ENCODE results near the gene GPR21. TPM values are rescaled to one million over a fixed set of nuclear protein-coding genes. Genes with fewer than 3 reads are reported as not detected.

GPR21 gene
- total RNA-seq, 1 experiment from 2014 or later = 3.7 TPM

- intact Hi-C loops (cut with micrococcal nuclease; ENCODE audit: unreplicated experiment) = no loop called here
- BruUV-seq (replicated peaks) = no TSS peak
- Histone ChIP-seq H3F3A (ENCODE audit: insufficient read depth, low read depth) (0 out of 2 replicates have a peak, but pooled peaks cover 6% of the 10 kb centered on the region), H2AFZ (no peak overlapping the region), H3K27ac (no peak overlapping the region), H3K36me3 (ENCODE audit: low read depth) (0 out of 2 replicates have a peak, but pooled peaks cover 6% of the 10 kb centered on the region), H3K79me2 (ENCODE audit: low read depth) (no peaks in the 10 kb centered on the region), H3K4me1 (replicated peaks; ENCODE audit: insufficient read depth) (no peaks in the 10 kb centered on the region), H3K9me2 (ENCODE audit: insufficient read depth) (no peaks in the 10 kb centered on the region), H3K4me3 (no peak overlapping the region), H3K9me3 (ENCODE audit: insufficient read depth, low read depth) (no peaks in the 10 kb centered on the region), H3K27me3 (ENCODE audit: insufficient read depth, low read depth) (no peaks in the 10 kb centered on the region), H4K20me1 (ENCODE audit: insufficient read depth) (peaks cover 4% of the 10 kb centered on the region; the same call in 1 of the 2 replicates), H3K4me2 (no peak overlapping the region)
- no peak for DNase-seq
- POLR2A ChIA-PET (ENCODE audit: unreplicated experiment) = no interaction called here
- no peak for TF ChIP-seq EZH2 (IDR thresholded peaks at IDR 0.05; ENCODE audit: low read depth)
- TF ChIP-seq CTCF (conservative IDR thresholded peaks at IDR 0.05) = no peak
- CTCF ChIA-PET = no interaction called here
These were observed 31.2 kb downstream of the GPR21 start for GRCh38 chr9:123064716-123065115.

- H3F3A ChIP-seq (ENCODE audit: insufficient read depth, low read depth) = 0 out of 2 replicates have a peak, but pooled peaks cover 6% of the 10 kb centered on the region
- H3K4me1 ChIP-seq (replicated peaks; ENCODE audit: insufficient read depth) = no peaks in the 10 kb centered on the region
- peaks cover 4% of the 10 kb centered on the region; the same call in 1 of the 2 replicates for H4K20me1 ChIP-seq (ENCODE audit: insufficient read depth)
- no peaks in the 10 kb centered on the region for H3K79me2 ChIP-seq (ENCODE audit: low read depth)
- H3K36me3 ChIP-seq (ENCODE audit: low read depth) = 0 out of 2 replicates have a peak, but pooled peaks cover 6% of the 10 kb centered on the region
- POLR2A ChIA-PET (ENCODE audit: unreplicated experiment) = no interaction called here
- intact Hi-C loops (cut with micrococcal nuclease; ENCODE audit: unreplicated experiment) = no loop called here
- H3K27ac ChIP-seq = no peak overlapping the region
- no peak overlapping the region for H2AFZ ChIP-seq
- no peaks in the 10 kb centered on the region for H3K27me3 ChIP-seq (ENCODE audit: insufficient read depth, low read depth)
- H3K4me3 ChIP-seq = no peak overlapping the region
- CTCF ChIA-PET = no interaction called here
- no peaks in the 10 kb centered on the region for H3K9me3 ChIP-seq (ENCODE audit: insufficient read depth, low read depth)
- no peak overlapping the region for H3K4me2 ChIP-seq
- no TSS peak for BruUV-seq (replicated peaks)
- TF ChIP-seq EZH2 (IDR thresholded peaks at IDR 0.05; ENCODE audit: low read depth) = no peak
- TF ChIP-seq CTCF (conservative IDR thresholded peaks at IDR 0.05) = no peak
- no peaks in the 10 kb centered on the region for H3K9me2 ChIP-seq (ENCODE audit: insufficient read depth)
- DNase-seq = no peak
These were observed 31.7 kb downstream of the GPR21 start for GRCh38 chr9:123065196-123065595.

GRCh38 chr9:123067136-123067535, 33.7 kb downstream of the GPR21 start:
- Histone ChIP-seq H3F3A (ENCODE audit: insufficient read depth, low read depth) (0 out of 2 replicates have a peak, but pooled peaks cover under 1% of the 10 kb centered on the region), H3K27me3 (ENCODE audit: insufficient read depth, low read depth) (no peaks in the 10 kb centered on the region), H3K4me1 (replicated peaks; ENCODE audit: insufficient read depth) (no peaks in the 10 kb centered on the region), H3K4me3 (no peak overlapping the region), H3K36me3 (ENCODE audit: low read depth) (0 out of 2 replicates have a peak, but pooled peaks cover 6% of the 10 kb centered on the region), H3K9me3 (ENCODE audit: insufficient read depth, low read depth) (no peaks in the 10 kb centered on the region), H3K27ac (no peak overlapping the region), H2AFZ (no peak overlapping the region), H3K4me2 (no peak overlapping the region), H4K20me1 (ENCODE audit: insufficient read depth) (peaks cover 4% of the 10 kb centered on the region; the same call in 1 of the 2 replicates), H3K9me2 (ENCODE audit: insufficient read depth) (no peaks in the 10 kb centered on the region), H3K79me2 (ENCODE audit: low read depth) (no peaks in the 10 kb centered on the region)
- DNase-seq = no peak
- CTCF ChIA-PET = interaction anchor here (0.7 kb wide), 1 partner anchor 289 kb away, joined by 3 read pairs; no protein-coding TSS in a partner anchor
- POLR2A ChIA-PET (ENCODE audit: unreplicated experiment) = no interaction called here
- TF ChIP-seq EZH2 (IDR thresholded peaks at IDR 0.05; ENCODE audit: low read depth) (no peak), CTCF (conservative IDR thresholded peaks at IDR 0.05) (no peak)
- intact Hi-C loops (cut with micrococcal nuclease; ENCODE audit: unreplicated experiment) = no loop called here
- BruUV-seq (replicated peaks) = no TSS peak

Data from PC-9 (cell line).